HG02973 (cell line): ENCODE measurements around the gene FIGLA.
"Not testable (repeated sequence)": the region's sequence is repeated elsewhere in the genome, so short reads cannot be mapped to it uniquely, and the experiment has no call there.

Experiments used
- ATAC-seq: cut with Tn5 transposase; IDR thresholded peaks from one replicate; pipeline ENCODE4 v1.9.1; 2021; ENCODE audit warnings: moderate library complexity; ENCODE audit not compliant: unreplicated experiment

Gene FIGLA

DNA sequence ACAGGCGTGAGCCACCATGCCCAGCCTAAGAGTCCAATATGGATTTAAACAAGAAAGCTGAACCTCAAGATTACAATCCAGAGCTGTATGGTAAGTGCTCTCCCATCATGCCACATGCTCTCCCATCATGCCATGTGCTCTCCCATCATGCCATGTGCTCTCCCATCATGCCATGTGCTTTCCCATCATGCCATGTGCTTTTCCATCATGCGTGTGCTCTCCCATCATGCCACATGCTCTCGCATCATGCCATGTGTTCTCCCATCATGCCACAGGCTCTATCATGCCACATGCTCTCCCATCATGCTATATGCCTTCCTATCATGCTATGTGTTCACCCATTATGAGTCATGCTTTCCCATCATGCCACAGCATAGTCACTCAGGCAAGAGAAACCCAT lies 43.2 kb downstream of the FIGLA start:
- no peak for ATAC-seq

DNA sequence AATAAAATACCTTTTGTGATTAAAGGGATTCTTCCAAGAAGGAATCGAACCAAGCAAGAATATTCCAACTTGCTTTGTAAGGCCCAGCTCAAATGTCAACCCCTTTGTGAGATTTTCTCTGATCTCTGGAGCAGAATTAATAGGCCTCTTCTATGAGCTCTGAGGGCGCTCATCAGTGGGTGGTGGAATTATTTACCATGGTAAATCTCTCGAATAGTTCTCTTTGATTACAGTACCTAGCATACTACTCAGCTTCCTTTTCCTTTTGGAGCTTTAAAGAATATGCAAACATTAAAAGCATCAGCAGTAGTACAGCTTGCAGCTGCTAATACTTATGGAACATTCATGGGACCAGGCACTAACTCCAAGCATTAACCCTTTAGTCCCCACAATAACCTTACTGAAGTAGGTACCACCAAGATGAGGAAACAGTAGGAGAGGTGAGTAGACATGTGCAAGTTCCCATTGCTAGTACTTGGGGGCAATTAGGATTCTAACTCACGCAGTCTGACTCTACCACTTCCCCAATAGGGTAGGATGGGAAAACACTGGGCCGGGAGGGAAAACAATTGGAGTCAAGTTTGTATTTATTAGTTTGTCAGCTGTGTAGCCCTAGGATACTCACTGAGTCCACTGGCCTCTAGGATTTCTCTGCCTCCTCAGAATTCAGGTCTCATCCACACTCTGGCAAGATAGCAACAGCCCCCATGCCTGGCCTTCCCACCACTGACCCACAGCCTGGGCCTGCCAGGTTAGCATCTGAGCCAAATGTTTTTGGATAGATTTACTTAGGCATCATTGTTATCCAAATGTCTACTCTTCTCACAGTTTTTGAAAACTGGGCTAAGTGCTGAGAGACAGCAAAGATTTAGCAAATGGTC lies 44.1 kb downstream of the FIGLA start:
- ATAC-seq, result no peak

DNA sequence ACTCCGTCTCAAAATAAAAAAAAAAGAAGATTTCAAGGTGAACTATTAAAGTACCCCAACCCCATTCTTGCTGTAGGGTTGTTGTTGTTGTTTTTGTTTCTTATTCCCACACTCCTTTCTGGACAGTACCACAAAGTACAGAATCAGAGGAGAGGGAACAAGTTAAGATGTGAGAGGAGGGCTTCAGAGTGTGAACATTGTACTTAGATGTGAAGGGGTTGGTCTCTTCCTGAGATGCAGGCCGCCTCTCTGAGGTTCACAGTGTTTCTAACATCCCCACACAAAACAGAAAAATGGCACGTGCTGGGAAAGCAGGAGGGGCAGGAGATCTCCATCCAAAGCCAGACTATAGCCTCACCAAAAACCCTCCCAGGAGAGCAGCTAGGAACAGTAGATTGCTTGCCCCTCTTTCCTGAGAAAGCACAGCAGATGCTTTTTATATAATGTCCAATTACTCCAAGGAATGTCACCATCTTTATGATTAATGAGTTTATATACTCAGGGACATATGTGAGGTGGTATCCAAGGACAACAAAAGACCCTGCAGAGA lies 45.1 kb downstream of the FIGLA start:
- no peak for ATAC-seq

DNA sequence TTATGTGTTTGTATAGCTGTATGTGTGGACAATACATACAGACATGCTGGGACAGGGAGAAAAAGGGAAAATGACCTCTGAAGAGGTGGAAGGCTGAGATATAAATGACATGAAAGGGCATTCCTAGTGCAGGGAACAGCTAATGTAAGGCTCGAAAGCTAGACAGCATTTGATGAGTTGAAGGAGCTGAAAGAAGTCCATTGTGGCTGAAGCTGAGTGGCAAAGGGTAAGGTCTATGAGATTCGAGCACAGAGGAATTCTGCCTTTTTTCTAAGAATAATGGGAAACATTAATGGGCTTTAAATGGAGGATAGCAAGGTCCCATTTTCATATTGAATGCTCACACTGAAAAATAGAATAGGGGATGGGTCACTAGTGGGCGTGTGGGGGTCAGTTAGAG lies 46.0 kb downstream of the FIGLA start:
- no peak for ATAC-seq

DNA sequence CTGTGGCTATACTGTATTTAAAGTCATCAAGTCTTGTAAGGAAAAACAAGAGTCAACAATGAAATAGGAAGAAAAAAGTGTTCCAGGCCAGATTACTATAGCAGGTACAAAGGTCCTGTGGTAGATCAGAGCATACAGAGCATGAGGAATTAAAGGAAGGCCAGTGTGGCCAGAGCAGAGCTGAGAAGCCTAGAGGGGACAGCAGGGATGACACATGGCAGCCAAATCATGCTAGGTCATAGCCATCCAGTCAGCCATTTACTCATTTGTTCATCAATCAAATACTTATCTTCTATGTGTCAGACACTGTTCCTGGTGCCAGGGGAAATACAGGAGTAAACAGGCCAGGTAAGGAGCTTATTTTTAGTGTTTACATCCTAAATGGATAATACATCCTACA lies 46.8 kb downstream of the FIGLA start:
- ATAC-seq, result no peak

DNA sequence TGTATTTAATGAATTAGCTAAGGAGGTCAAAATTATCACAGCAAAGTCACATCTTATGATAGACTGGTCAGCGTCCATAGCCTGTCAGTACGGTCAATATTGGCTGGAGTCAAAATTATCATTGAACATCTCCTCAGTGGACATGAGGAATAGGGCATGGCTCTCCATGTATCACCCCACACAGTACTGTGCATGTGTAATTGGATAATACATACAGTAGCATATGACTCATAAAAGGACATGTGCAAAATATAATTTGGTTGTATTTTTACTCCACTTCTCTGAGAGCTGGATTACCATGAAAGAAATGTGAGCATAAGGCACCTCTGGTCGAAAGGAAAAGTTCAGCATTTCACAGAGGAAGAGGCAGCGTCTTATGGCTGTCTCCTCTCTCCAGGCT lies 47.4 kb downstream of the FIGLA start:
- no peak for ATAC-seq

DNA sequence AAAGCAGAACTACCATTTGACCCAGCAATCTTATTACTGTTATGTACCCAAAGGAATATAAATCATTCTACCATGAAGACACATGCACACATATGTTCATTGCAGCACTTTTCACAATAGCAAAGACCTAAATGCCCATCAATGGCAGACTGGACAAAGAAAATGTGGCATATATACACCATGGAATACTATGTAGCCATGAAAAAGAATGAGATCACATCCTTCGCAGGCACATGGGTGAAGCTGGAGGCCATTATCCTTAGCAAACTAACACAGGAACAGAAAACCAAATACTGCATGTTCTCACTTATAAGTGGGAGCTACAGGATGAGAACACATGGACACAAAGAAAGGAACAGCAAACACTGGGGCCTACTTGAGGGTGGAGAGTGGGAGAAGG lies 51.0 kb downstream of the FIGLA start:
- ATAC-seq, result not testable (repeated sequence)

DNA sequence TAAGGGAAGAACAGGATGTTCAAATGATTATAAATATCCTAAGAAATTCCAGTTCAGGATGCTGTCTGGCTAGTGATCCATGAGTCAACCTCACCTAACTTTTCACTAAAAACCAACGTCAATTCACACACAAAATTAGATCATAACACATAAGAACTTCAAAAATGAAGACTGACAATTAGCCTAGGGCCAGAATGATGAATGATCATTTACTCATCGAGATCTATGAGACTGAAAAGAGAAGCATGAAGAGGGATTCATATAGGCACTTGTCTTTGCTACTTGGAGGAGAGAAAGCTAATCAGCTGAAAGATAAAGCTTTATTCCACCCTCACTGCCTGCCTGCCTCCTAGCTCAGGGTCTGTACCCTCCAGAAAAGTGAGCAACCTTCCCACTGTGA lies 52.3 kb downstream of the FIGLA start:
- ATAC-seq, result no peak

DNA sequence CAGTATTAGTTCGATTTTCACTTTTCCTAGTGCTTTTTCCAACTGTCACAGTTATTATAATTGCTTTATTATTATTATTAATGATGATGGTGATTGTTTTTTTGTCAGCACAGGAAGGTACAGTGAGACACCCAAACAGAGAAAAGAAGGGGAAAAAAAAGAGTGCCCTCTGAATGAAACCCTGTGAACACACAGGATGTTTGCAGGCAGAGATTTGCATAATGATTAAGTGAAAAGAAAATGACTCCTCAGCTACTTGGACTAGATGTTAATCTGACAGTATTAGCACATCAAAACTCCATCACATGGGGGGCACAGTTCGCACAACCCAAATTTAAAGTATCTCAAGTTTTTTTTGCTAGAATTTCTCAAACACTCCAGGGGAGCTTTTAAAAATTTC lies 55.4 kb downstream of the FIGLA start:
- no peak for ATAC-seq

DNA sequence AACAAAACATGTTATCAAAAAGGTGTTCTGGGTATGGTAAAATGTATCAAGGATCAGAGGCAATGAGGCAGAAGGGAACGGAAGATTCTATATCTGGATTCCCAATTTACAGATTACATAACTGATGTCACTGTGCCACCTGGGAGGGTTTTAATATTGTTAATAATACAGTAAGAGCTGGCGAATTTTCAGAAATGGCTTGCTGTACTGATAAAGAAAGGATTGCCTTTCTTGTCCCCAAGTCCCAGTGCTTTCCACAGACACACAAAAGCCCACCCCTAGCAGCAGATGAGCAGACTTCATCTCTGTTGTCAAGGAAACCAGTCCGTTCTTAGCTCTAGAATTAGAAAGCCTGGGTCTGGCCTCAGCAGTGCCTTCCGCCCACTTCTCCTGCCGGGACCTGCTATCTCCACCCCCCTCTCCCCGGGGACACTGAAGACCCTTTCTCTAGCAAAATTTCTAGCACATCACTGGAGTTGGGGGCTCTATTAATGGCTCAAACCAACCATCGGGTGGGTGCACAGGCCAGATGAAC lies 56.7 kb downstream of the FIGLA start:
- ATAC-seq, result no peak

DNA sequence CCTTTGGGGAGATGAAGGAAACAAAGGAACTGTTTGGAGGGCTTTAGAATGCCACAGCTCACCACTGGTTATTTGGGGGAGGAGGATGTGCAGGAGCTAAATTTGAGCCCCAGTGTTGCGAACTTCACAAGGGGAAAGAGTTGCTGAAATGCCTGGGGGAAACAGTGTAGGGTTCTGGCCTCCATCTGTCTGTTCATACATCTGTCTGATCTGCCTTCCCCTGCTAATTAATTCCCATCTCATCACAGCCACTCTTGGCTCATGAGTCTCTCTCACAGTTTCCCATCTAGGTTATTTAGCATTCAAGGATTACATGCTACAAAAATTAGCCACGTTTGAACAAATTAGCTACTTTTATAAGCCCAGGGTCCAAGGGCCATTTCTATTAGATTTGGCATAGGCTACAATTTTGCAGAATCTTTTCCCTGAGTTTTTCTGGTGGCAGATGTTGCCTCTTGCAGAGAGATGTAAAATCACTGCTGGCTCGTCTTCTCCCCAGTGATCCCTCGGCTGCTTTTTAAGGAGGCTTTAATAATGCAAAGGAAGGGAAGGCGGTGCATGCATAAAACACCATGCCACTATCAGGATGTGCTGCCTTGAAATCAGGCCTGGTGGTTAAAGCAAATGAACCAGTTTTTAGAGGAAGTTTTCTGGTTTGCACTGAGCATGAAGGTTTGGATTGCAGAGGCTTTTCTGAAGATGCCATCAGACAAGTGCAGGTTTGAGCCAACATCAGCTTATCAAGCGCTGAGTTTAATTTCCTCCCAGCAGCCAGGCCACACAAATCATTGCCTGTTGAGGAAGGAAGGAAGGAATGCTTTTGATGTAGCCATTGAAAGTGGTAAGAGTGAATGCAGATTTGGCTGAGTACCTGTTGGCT lies 57.4 kb downstream of the FIGLA start:
- ATAC-seq, result no peak

DNA sequence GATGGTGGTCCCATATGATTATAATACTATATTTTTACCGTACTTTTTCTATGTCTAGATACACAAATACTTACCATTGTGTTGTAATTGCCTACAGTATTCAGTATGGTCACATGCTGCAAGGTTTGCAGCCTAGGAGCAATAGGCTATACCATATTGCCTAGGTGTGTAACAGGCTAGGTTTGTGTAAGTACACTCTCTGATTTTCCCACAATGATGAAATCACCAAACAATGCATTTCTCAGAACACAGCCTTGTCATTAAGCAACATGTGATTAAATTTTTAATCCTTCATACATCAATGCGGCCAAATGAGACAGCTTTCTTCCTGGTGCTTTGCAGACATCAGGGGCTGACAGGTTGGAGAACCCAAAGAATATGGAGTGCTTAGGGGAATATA lies 59.7 kb downstream of the FIGLA start:
- no peak for ATAC-seq

DNA sequence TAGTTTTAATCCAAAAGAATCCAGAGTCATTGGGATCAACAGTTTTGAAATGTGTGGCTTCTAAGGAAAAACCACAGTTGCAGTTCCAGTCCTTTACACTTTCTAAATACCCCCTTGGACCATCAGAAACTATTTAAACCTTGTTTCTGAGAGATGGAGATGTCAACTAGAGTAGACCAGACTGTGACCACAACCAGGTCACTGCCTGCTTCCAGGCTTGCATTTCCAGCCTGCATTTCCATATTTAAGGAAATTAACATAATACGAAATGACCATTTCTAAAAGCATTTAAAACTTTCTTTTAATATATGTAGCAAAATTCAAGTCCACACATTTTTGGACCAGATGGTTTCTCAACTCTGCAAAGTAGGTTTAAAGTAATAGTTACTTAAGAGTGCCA lies 60.8 kb downstream of the FIGLA start:
- ATAC-seq, result no peak

DNA sequence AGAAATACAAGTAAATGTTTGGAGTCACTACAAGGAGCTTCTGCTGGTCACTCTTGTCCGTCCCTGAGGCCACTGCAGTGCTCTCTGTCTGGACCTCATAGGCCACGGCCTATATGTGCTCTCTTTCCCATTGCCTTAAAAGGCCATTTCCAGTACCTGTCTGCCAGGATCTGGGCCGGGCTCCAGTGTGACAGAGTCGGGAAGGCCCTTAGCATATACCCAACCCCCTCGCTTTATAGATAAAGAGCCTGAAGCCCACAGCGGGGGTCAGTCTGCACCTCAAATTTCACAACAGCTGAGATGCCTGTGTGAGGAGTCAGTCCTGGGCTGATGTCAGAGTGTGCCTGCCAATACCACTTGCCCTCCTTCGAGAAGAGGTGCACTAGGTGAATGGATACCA lies 62.3 kb downstream of the FIGLA start:
- no peak for ATAC-seq
